Testis (tissue), 3 donors: ENCODE measurements around the gene NARF. TPM values are rescaled to one million over a fixed set of nuclear protein-coding genes. Genes with fewer than 3 reads are reported as not detected.

ENCODE experiments used
- DNase-seq: peaks from one replicate; pipeline ENCODE4 v3.0.0-alpha.2; 2019
- H3K27ac ChIP-seq, 2 donors: fragments of 200-600 bp; sonication (generic); one replicate each; pipeline ENCODE4 v1.5.1; 2019
- H3K27me3 ChIP-seq: fragments of 200-600 bp; sonication (generic); one replicate; pipeline ENCODE4 v1.5.1; 2019
- H3K36me3 ChIP-seq: fragments of 200-600 bp; sonication (generic); one replicate; pipeline ENCODE4 v1.5.1; 2017; ENCODE audit warnings: low read depth; ENCODE audit errors: missing control alignments
- H3K4me1 ChIP-seq: fragments of 200-600 bp; sonication (generic); one replicate; pipeline ENCODE4 v1.5.1; 2019
- H3K4me3 ChIP-seq, 2 donors: fragments of 200-600 bp; sonication (generic); one replicate each; pipeline ENCODE4 v1.5.1; 2017 to 2019
- H3K9me3 ChIP-seq: fragments of 200-600 bp; sonication (generic); one replicate; pipeline ENCODE4 v1.5.1; 2017
- POLR2A ChIP-seq: fragments of 450-650 bp; IDR thresholded peaks from one replicate; pipeline ENCODE4 v1.6.1; 2017; ENCODE audit warnings: antibody characterized with exemption, mild to moderate bottlenecking, moderate library complexity
- WGBS, 2 donors: methylation state at CpG; one replicate each; pipeline ENCODE4 v1.1.5; 2018; 5-methylcytosine and 5-hydroxymethylcytosine counted together
- intact Hi-C: fragments of 100-400 bp; cut with DNase I; formaldehyde crosslinking; loops from one replicate; pipeline ENCODE4 v1.15.1; 2023; ENCODE audit warnings: low total_unique reads
- polyA plus RNA-seq: library from polyadenylated mRNA; stranded (reverse); fragments of 350-450 nt; fragmentation: Illumina TruSeq; extraction: RNeasy Lipid Tissue Mini Kit (QIAGEN cat#74804); gene quantifications from one replicate; pipeline ENCODE4 v1.2.3, GENCODE V29; 2014; ENCODE audit warnings: low read depth, low replicate concordance; ENCODE audit not compliant: insufficient read depth
- total RNA-seq, 2 donors: library from RNA; depleted of rRNA; stranded (reverse); fragments of >200 nt; gene quantifications; one replicate each; pipeline ENCODE4 v1.2.3, GENCODE V29; 2016
- TF ChIP-seq, protein P1 (sequence below), 3 experiments: fragments of 450-650 bp in 2 of 3; fragments of 200-600 bp in 1 of 3; sonication (generic) in 1 of 3; IDR thresholded peaks; one replicate each; pipeline ENCODE4 v1.5.1; 2016 to 2019; ENCODE audit warnings: antibody characterized with exemption in 3 of 3, mild to moderate bottlenecking in 2 of 3, moderate library complexity in 1 of 3

The NARF gene
- total and polyA plus RNA-seq, 3 donors from 2014 or later, result 115 to 161 (median 130) TPM

DNA sequence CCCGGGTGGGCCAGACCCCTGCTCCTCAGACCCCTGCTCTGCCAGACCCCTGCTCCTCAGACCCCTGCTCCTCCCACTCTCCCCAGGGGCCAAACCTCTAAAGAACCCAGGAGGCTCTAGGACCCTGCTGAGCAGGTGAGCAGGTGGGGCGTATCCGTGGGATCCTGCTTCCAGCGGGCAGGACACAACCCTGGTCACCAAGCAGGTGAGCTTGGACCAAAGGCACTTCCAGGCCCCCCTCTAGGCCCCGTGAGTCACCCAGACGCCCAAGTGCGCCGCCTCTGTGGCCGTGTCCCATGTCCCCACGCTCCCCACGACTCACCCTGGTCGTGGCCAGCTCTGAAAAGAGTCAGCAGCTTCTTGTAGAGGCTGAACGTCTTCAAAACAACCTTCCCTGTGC lies 13.0 kb upstream of the NARF start:
- WGBS, 2 donors, result 74 to 84% methylated on average over 6 to 13 of the region's 13 CpGs
- no peak for DNase-seq
- intact Hi-C loops, result no loop called here
- H3K27ac ChIP-seq, result peak overlapping the region; percentile 24 to 61
- no peaks in the 10 kb centered on the region for H3K27me3 ChIP-seq
- H3K4me1 ChIP-seq, result peaks cover 55% of the 10 kb centered on the region
- no peak overlapping the region for H3K4me3 ChIP-seq
- no peak for TF ChIP-seq POLR2A
- TF ChIP-seq, protein P1, sequence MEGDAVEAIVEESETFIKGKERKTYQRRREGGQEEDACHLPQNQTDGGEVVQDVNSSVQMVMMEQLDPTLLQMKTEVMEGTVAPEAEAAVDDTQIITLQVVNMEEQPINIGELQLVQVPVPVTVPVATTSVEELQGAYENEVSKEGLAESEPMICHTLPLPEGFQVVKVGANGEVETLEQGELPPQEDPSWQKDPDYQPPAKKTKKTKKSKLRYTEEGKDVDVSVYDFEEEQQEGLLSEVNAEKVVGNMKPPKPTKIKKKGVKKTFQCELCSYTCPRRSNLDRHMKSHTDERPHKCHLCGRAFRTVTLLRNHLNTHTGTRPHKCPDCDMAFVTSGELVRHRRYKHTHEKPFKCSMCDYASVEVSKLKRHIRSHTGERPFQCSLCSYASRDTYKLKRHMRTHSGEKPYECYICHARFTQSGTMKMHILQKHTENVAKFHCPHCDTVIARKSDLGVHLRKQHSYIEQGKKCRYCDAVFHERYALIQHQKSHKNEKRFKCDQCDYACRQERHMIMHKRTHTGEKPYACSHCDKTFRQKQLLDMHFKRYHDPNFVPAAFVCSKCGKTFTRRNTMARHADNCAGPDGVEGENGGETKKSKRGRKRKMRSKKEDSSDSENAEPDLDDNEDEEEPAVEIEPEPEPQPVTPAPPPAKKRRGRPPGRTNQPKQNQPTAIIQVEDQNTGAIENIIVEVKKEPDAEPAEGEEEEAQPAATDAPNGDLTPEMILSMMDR (IDR thresholded peaks at IDR 0.05), result no peak
- no peaks in the 10 kb centered on the region for H3K9me3 ChIP-seq
- no peaks in the 10 kb centered on the region for H3K36me3 ChIP-seq

DNA sequence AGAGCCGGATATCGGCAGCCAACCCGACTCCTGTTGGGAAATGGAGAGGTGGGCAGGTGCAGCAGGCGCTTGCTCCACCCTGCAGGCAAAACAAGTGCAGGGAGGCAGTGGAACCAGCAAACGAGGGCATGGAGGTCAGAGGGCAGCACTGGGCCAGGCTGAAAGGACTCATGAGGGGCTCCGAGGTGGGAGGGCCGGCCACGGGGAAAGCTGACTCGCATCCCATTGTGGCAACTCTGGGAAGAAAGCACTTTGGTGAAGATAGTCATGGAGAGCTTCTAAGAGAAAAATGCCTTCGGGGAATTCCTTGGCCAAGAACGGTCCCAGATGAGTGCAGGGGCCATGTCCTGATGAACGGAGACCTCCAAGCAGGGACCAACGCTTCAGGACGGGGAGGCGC lies 12.4 kb upstream of the NARF start:
- Histone ChIP-seq H3K4me1 (peaks cover 56% of the 10 kb centered on the region), H3K4me3 (no peak overlapping the region), H3K27ac (peak overlapping the region in 1 of 2 donors; percentile 24), H3K9me3 (no peaks in the 10 kb centered on the region), H3K36me3 (no peaks in the 10 kb centered on the region), H3K27me3 (no peaks in the 10 kb centered on the region)
- WGBS, 2 donors, result 86 to 94% methylated on average over 15 of the region's 15 CpGs
- no peak for DNase-seq
- intact Hi-C loops, result no loop called here
- no peak for TF ChIP-seq POLR2A
- TF ChIP-seq, protein P1 (IDR thresholded peaks at IDR 0.05), result no peak

DNA sequence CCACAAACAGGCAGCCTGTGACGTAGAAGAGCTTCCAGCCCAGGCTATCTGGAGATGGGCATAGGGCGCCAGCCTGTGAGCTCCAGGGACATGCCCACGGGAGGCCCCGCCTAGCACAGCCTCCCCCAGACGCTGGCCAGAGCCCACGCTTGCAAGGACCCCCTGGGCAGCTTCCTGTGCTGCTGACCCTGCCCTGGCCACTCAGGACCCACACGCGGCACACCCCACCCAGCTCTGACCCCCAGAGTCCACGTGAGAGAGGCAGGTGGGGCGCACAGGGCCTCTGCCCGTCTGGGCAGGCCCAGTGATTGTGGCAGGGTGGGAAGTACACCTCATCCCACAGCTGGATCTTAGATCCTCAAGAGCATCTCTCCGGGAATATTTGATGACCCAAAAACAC lies 11.9 kb upstream of the NARF start:
- 76 to 100% methylated on average over 1 to 12 of the region's 12 CpGs for WGBS, 2 donors
- no peak overlapping the region for H3K4me3 ChIP-seq
- peak; percentile 63 for DNase-seq
- H3K27ac ChIP-seq, result no peak overlapping the region
- H3K27me3 ChIP-seq, result no peaks in the 10 kb centered on the region
- H3K36me3 ChIP-seq, result no peaks in the 10 kb centered on the region
- intact Hi-C loops, result no loop called here
- TF ChIP-seq POLR2A, result no peak
- TF ChIP-seq, protein P1 (IDR thresholded peaks at IDR 0.05), result no peak
- H3K9me3 ChIP-seq, result no peaks in the 10 kb centered on the region
- H3K4me1 ChIP-seq, result peaks cover 62% of the 10 kb centered on the region

DNA sequence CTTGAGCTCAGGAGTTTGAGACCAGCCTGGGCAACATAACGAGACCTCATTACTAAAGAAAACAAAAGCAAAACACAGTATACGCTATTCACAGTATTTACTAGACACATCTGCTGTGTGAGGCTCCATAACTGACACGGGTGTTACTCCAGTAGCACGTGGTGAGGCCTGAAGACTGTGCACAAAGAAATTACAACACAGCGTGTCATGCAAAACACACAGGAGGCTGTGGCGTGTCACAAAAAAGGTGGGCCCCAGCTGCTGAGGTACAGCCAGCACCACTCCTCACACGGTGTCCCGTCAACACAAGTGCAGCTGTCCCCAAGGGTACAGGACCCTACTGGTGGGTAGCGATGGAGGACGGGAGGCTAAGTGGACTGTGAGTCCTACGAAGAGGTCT lies 10.7 kb upstream of the NARF start:
- no peaks in the 10 kb centered on the region for H3K36me3 ChIP-seq
- intact Hi-C loops, result no loop called here
- DNase-seq, result no peak
- peaks cover 54% of the 10 kb centered on the region for H3K4me1 ChIP-seq
- H3K4me3 ChIP-seq, result no peak overlapping the region
- TF ChIP-seq, protein P1 (IDR thresholded peaks at IDR 0.05), result no peak
- TF ChIP-seq POLR2A, result no peak
- no peak overlapping the region for H3K27ac ChIP-seq
- no peaks in the 10 kb centered on the region for H3K9me3 ChIP-seq
- H3K27me3 ChIP-seq, result no peaks in the 10 kb centered on the region
- WGBS, 2 donors, result 91 to 95% methylated on average over 11 of the region's 11 CpGs

DNA sequence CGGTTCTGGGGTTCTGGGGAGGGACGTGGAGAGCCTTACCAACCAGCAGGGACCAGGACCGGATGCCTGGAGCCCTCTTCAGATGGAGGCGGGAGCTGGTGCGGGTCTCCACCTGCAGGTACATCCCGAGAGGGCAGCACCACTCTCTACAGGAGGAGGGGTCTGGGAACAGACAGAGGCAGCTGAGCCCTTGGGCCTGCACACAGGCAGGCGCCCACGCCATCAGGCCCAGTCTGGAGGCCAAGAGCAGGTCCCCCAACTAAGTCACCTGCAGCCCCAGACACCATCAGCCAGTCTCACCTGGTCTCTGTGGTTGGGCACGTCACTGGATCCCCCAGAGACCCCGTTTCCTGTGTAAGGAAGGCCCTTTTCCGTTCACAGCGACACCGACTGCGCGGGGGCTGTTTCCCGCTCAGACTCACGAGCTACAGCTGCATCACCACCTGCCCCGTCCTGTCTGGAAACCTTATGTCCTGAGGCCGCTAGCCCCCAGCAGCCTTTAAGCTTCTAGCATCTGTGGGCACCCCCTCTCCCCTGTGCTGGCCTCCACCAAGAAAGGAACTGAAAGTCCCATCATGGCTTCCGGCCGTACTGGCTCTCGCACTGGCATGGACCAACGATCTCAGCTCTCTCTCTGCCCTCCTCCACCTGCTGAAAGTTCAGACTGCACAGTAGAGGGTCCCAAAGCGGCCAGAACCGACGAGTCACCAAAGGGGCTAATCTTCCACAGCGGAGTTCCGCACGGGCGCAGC lies 9.2 kb upstream of the NARF start:
- Histone ChIP-seq H3K27ac (peak overlapping the region; percentile 76 to 89), H3K4me1 (peaks cover 41% of the 10 kb centered on the region), H3K36me3 (no peaks in the 10 kb centered on the region), H3K9me3 (no peaks in the 10 kb centered on the region), H3K4me3 (peak overlapping the region; percentile 60 to 74), H3K27me3 (no peaks in the 10 kb centered on the region)
- WGBS, 2 donors, result 46 to 55% methylated on average over 20 to 30 of the region's 30 CpGs
- intact Hi-C loops, result no loop called here
- peak; percentile 54 for DNase-seq
- TF ChIP-seq POLR2A, result no peak
- TF ChIP-seq, protein P1 (IDR thresholded peaks at IDR 0.05), result no peak
